ENCODE results near the gene CREM. TPM values are rescaled to one million over a fixed set of nuclear protein-coding genes. Genes with fewer than 3 reads are reported as not detected.

Gene CREM
- total RNA-seq, 1 experiment from 2014 or later, result 21.4 TPM

DNA sequence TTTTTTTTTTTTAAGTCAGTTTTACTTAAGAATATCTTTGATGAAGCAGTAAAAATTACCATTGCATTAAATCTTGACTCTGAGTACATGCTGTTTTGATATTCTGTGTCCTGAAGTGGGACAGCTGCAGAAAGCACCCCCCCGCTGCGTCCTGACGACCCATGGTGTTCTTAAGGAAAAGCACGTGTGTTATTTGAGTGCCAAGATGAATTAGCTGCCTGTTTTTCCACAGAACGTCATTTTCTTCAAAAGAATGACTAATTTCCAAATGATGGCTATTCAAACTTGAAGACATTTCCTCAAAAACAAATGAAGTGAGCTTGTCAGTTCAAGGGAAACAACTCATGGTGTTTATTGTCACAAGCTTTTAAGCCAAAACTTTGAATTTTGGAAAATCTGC, 45.9 kb downstream of the CREM start:
- DNase-seq (ENCODE audit: low read depth, low spot score) (no peak), ATAC-seq (no peak)
- intact Hi-C loops (cut with micrococcal nuclease), result no loop called here
- no peaks in the 10 kb centered on the region for H3K27me3 ChIP-seq (ENCODE audit: insufficient read depth, low read length)
- CTCF ChIA-PET, result interaction anchor here (1.3 kb wide), 1 partner anchor 46 kb away, joined by 3 read pairs; no protein-coding TSS in a partner anchor
- no TSS peak for BruUV-seq (replicated peaks)
- POLR2A ChIA-PET, result no interaction called here
- no peaks in the 10 kb centered on the region for H3K9me2 ChIP-seq (ENCODE audit: insufficient read depth)
- H3K4me1 ChIP-seq (ENCODE audit: control insufficient read depth in 1 of 2, insufficient read depth in 2 of 2, low read length in 2 of 2), result no peaks in the 10 kb centered on the region
- no peaks in the 10 kb centered on the region for H3K79me2 ChIP-seq (ENCODE audit: insufficient read depth, low read length)
- H3K9ac ChIP-seq (ENCODE audit: low read length), result no peak overlapping the region
- H3K4me3 ChIP-seq (replicated peaks in 1 of 2; ENCODE audit: low read depth in 1 of 2, low read length in 2 of 2), result no peak overlapping the region
- no peaks in the 10 kb centered on the region for H4K20me1 ChIP-seq (ENCODE audit: insufficient read depth)
- no peak overlapping the region for H2AFZ ChIP-seq (ENCODE audit: low read depth, low read length, poor library complexity, severe bottlenecking)
- no peak overlapping the region for H3K4me2 ChIP-seq (ENCODE audit: low read length)
- RAD21 ChIA-PET (ENCODE audit: low non-redundant PET in 1 of 2, low total read pairs in 2 of 2, uncharacterized antibody in 2 of 2, unreplicated experiment in 2 of 2), result no interaction called here
- TF ChIP-seq POLR2A (IDR thresholded peaks at IDR 0.05; ENCODE audit: borderline replicate concordance, extremely low read depth, insufficient read depth, insufficient read length) (no peak), FOSL1 (IDR thresholded peaks at IDR 0.05; ENCODE audit: low read depth) (no peak), ZNF274 (IDR thresholded peaks at IDR 0.05; ENCODE audit: low read depth, low read length) (no peak), RAD21 (IDR thresholded peaks at IDR 0.05; ENCODE audit: low read depth) (no peak), SRF (IDR thresholded peaks at IDR 0.05; ENCODE audit: low read depth) (no peak), EZH2phosphoT487 (IDR thresholded peaks at IDR 0.05; ENCODE audit: borderline replicate concordance) (no peak)
- H3K9me3 ChIP-seq (ENCODE audit: control insufficient read depth in 1 of 2, insufficient read depth in 1 of 2, low read depth in 1 of 2, low read length in 2 of 2), result no peaks in the 10 kb centered on the region
- H3K27ac ChIP-seq (ENCODE audit: low read depth, low read length), result no peak overlapping the region
- H3K36me3 ChIP-seq (ENCODE audit: control insufficient read depth in 1 of 2, insufficient read depth in 2 of 2, low read length in 2 of 2), result no peaks in the 10 kb centered on the region

DNA sequence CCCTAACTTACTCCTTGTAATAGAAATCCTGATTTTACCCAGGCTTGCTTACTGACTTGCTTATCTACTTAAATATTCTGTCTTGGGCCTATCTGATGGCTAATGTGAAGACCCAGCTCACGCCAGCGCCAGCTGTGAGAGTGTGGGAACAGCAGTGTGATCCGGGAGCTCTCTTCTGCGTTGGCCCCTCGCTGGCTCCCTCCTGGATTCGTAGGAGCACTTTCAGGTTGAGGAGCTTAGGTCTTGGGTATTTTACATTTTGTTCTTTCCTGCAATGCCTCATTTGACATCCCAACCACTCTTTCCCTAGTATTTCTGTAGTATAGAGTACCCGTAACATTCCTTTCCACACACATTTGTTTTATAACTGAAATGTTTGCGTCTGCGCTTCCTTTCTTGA, 51.7 kb downstream of the CREM start:
- intact Hi-C loops (cut with micrococcal nuclease), result no loop called here
- POLR2A ChIA-PET, result no interaction called here

More for the DNA sequence above, 51.7 kb downstream of the CREM start:
- no peaks in the 10 kb centered on the region for H4K20me1 ChIP-seq (ENCODE audit: insufficient read depth)
- H3K27ac ChIP-seq (ENCODE audit: low read depth, low read length), result no peak overlapping the region
- no peak overlapping the region for H2AFZ ChIP-seq (ENCODE audit: low read depth, low read length, poor library complexity, severe bottlenecking)
- no peak for DNase-seq (ENCODE audit: low read depth, low spot score)
- H3K9me2 ChIP-seq (ENCODE audit: insufficient read depth), result no peaks in the 10 kb centered on the region
- no peak for ATAC-seq
- no TSS peak for BruUV-seq (replicated peaks)
- no peaks in the 10 kb centered on the region for H3K27me3 ChIP-seq (ENCODE audit: insufficient read depth, low read length)
- no peak overlapping the region for H3K9ac ChIP-seq (ENCODE audit: low read length)
- ChIA-PET CTCF (interaction anchor here (1.5 kb wide), 1 partner anchor 52 kb away, joined by 5 read pairs; no protein-coding TSS in a partner anchor), RAD21 (ENCODE audit: low non-redundant PET in 1 of 2, low total read pairs in 2 of 2, uncharacterized antibody in 2 of 2, unreplicated experiment in 2 of 2) (no interaction called here)
- H3K4me2 ChIP-seq (ENCODE audit: low read length), result no peak overlapping the region
- H3K36me3 ChIP-seq (ENCODE audit: control insufficient read depth in 1 of 2, insufficient read depth in 2 of 2, low read length in 2 of 2), result no peaks in the 10 kb centered on the region
- H3K9me3 ChIP-seq (ENCODE audit: control insufficient read depth in 1 of 2, insufficient read depth in 1 of 2, low read depth in 1 of 2, low read length in 2 of 2), result no peaks in the 10 kb centered on the region
- TF ChIP-seq ZBTB33 (IDR thresholded peaks at IDR 0.05; ENCODE audit: extremely low read depth, insufficient replicate concordance, low read length) (no peak), ELF1 (IDR thresholded peaks at IDR 0.05; ENCODE audit: borderline replicate concordance, low read depth) (no peak), RAD21 (IDR thresholded peaks at IDR 0.05; ENCODE audit: low read depth) (no peak), SIN3A (IDR thresholded peaks at IDR 0.05; ENCODE audit: low read depth) (no peak), CBX3 (IDR thresholded peaks at IDR 0.05; ENCODE audit: low read depth) (no peak), SP1 (IDR thresholded peaks at IDR 0.05; ENCODE audit: low read depth) (no peak), SRF (IDR thresholded peaks at IDR 0.05; ENCODE audit: low read depth) (no peak), ZFX (IDR thresholded peaks at IDR 0.05) (no peak), EGR1 (IDR thresholded peaks at IDR 0.05; ENCODE audit: low read depth) (no peak), CEBPB (IDR thresholded peaks at IDR 0.05; ENCODE audit: low read depth) (no peak)
- TF ChIP-seq, protein P1, sequence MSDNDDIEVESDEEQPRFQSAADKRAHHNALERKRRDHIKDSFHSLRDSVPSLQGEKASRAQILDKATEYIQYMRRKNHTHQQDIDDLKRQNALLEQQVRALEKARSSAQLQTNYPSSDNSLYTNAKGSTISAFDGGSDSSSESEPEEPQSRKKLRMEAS (IDR thresholded peaks at IDR 0.05), result no peak
- H3K4me1 ChIP-seq (ENCODE audit: control insufficient read depth in 1 of 2, insufficient read depth in 2 of 2, low read length in 2 of 2), result no peaks in the 10 kb centered on the region
- H3K79me2 ChIP-seq (ENCODE audit: insufficient read depth, low read length), result no peaks in the 10 kb centered on the region
- H3K4me3 ChIP-seq (replicated peaks in 1 of 2; ENCODE audit: low read depth in 1 of 2, low read length in 2 of 2), result no peak overlapping the region

All from HCT116 (cell line).